Fibroblast of skin of back (primary cell): Measurements from ENCODE around the gene CCDC144A.
"Not testable (repeated sequence)": the region's sequence is repeated elsewhere in the genome, so short reads cannot be mapped to it uniquely, and the experiment has no call there.

ENCODE experiments used
- DNase-seq: peaks from one replicate; pipeline ENCODE4 v3.0.0-alpha.2; 2013

The CCDC144A gene

DNA sequence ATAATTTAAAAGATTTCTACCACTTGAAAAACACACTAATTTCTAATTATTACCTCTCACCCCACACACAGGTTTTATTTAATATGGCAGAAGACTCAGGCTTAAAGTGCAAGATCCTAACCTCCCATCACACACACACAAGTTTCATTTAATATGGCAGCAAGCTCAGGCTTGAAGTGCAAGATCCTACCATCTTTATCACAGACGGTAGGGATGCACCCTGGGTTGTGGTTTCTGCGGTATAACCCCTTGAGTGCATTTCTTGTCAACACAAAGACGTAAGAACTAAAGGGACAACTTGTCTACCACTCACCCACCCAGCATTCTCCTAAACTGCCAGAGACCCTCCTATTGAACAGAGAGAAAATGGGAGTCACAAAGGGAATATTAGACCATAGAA is 68.1 kb downstream of the CCDC144A start:
- not testable (repeated sequence) for DNase-seq

DNA sequence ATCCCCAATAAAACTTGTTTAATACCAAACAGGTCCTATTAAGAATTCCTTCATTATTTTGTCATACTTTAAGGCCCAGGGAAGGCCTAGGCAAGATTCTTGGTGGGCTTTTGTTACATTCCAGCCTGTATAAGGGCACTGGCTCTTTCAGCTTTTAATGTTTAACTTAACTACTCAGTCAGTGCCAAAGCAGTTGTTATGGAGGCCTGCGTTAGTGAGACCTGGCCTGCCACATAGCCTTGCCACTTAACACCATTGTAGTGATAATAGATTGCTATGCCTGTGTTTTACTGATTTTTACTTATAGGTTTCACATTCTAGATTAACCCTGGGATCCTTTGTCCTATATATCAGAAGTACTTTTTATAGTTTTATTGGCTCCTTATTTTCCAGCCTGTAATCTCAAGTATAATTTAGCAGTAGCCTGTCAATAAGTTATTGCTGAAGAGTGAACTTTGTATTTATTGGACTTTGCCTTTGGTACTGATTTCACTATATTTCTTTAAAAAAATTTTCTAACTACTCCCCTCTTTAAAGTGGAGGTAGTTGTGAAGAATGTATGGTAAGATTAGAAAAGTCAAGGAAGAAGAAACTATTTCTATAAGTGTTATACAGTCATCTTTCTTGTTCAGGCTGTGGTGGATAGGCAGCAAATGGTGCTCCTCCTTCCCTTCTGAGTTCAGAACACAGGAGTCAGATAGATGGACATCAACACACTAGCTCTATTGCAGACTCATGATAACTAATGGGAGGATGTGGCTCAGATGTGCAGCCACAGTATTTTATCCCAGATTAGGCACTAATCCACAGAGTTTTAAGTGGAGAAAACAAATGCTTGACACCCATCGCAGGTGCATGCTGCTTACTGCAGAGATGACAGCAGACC is 78.5 kb downstream of the CCDC144A start:
- DNase-seq, result not testable (repeated sequence)

DNA sequence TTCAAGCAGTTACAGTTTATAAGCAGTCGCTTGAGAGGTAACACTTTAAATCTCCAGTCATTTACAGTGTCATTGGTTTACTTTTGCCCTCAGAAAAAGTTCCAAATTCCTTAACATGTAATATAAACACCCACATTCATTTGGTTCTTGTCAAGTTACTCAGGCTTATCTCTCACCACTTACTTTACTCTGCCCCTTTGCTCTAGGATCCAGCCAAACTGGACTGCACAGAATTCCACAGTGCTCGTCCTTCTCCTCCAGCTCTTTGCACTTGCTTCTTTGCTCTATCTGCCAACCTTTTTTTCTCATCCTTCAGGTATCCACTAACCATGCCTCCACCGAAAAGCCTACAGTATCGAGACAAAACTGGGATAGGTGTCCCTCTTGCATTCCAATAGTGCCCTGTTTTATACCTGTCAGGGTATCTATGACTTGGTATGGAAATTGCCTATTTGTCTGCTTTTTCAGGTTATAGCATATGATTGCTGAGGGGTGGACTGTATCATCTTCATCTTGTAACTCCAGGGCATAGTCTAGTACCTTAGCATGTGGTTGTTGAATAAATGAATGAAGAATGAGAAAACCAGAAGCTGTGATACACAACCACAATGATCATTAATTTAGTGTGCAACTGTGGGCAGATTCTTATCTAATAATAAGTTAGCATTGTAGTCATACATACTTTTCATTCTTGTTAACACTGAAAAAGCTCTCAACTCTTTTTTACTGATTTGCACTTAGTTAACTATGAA is 82.5 kb downstream of the CCDC144A start:
- DNase-seq, result not testable (repeated sequence)

DNA sequence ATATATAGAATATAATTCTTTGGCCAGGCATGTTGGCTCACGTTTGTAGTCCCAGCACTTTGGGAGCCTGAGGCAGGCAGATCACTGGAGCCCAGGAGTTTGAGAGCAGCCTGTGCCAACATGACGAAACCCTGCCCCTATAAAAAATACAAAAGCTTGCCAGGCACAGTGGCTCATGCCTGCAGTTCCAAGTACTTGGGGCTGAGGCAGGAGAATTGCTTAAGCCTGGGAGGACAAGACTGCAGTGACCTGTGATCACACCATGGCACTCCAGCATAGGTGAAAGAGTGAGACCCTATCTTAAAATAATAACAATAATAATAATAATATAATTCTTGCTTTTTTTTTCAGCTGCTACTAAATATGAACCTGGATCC is 83.1 kb downstream of the CCDC144A start:
- not testable (repeated sequence) for DNase-seq

DNA sequence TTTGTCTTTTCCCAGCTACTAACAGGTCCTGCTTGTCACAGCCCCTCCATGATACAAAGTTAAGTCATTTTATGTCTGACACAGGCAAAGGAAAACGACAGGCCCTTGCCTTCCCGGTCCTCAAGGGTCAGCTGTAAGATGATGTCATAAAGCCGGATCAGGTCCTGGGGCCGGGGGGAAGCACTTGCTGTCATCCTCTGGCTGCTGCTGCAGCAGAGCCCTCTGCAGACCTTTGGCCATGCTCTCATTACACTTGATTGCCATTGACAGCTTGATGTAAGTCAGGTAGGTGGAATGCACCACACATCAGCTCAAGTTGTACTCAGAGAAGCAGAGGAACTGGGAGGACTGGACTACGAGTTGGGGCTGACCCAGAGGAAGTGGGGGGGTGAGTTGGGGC is 97.8 kb downstream of the CCDC144A start:
- DNase-seq, result not testable (repeated sequence)

DNA sequence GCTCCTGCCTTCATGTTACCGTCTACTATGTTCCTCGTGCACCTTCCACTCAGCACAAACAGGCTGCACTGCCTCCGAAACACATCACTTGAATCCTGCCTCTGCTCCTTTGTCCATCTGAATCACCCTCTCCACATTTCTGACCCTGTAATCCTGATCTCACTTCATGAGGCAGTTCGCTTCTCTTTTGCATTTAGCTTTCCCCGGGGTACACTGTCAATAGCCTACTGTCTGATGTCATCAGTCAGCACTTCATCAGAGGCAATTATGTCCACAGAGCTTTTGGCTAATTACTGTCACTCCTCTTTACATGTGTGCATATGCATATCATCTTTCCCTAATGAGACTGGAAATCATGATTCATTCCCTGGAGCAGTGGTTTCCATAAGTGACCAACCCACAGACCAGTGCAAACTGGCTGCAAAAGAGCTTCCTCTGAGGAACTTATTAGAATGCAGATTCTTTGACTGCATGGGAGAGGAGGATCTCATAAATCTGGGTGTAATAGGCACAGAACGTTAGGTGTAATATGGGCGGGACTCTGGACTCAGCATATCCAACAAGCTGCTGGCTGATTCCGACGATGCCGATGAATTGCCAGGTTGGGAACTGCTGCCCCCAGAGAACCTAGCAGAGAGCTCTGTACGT is 99.0 kb downstream of the CCDC144A start:
- DNase-seq, result not testable (repeated sequence)

DNA sequence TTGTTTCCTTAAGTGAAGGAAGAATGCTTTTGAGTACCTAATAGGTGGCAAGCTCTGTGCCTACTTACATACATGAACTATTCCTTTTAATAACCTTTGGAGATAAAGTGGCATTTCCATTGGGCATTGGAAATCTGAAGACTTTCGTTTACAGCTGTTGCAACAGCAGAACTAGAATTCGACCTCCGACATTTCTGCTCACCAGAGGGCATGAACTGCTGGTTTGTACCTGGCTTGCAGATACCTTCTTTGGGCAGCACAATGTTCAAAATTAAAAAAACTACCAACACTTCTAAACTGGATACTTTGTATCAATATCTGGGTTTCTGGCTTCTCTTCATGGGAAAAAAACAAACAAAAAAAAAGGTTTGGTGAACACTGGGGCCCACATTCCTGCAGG is 99.6 kb downstream of the CCDC144A start:
- DNase-seq, result not testable (repeated sequence)

DNA sequence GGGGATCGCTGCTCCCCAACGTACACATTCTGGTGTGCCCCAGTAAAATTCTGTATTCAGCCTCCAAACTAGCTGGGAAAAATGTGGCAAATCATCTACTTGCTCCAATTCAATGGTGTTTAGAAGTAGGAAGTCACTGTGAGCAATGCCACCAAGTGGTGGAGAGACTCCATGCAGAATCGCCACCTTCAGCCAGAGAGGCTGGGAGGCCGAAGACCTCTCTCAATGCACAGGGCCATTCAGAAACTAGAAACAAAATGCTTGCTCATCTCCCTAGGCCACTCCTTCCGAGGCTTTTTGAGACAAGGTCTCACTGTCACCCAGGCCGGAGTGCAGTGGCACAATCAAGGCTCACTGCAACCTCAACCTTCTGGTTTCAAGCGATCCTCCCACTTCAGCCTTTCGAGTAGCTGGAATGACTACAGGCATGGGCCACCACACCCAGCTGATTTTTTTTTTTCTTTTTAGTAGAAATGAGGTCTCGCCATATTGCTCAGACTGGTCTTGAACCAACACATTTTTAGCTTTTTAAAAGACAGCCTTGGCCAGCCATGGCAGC is 100.4 kb downstream of the CCDC144A start:
- not testable (repeated sequence) for DNase-seq

DNA sequence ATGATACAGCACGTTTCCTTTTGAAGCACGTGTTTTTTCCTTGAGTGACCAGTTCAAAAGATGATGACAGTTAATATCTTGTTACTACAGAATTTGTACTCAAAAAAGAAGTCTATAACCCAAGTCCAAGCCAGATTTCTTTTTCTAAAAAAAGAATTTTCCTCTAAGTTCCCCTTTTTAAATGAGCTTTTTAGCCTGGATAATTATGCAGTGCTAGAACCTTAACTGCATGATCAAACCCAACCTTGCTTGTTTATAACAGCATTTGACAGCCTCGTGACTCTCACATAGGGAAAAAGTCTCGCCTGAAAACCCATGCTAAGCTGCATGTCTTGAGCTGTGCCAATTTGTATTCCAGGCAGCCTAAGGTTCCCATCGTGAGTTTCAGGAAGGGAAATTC is 104.2 kb downstream of the CCDC144A start:
- not testable (repeated sequence) for DNase-seq

DNA sequence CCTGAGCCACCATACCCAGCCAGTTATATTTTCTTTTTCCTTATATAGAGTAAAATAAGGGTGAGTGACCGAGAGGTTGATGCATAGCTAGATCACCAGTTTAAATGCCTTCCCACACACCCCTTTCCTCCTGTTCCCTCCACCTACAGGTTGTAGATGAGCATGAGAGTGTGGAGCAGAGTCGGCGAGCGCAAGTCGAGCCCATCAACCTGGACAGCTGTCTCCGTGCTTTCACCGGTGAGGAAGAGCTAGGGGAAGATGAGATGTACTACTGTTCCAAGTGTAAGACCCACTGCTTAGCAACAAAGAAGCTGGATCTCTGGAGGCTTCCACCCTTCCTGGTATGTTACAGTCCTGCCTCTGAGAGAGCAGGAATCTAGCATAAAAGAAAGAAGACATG is 105.9 kb downstream of the CCDC144A start:
- not testable (repeated sequence) for DNase-seq

DNA sequence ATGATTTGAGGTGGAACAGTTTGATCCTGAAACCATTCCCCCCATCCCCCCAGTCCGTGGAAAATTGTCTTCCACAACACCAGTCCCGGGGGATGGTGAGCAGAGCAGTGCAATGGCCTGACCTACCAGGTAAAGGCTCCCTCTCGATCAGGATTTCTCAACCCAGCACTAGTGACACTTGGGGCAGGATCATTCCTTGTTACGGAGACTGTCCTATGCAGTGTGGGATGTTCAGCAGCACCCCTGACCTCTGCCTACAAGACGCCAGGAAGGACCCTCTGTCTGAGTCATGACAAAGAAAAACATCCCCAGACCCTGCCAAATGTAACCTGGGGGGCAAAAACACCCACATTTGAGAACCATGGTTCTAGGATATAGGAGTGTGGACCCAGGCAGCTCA is 114.8 kb downstream of the CCDC144A start:
- DNase-seq, result not testable (repeated sequence)

DNA sequence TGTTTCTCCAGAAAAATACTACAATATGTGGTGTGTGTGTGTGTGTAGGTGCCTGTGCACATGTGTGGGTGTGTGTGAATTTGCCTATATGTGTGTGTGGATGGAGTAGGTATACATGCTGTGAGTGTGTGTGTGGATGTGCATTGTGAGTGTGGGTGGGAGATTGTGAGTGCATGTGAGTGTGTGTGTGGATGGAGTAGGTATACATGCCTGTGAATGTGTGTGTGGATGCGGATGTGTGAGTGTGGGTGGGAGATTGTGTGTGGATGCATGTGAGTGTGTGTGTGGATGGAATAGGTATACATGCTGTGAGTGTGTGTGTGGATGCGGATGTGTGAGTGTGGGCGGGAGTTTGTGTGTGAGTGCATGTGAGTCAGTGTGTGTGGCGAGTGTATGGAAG is 116.6 kb downstream of the CCDC144A start:
- DNase-seq, result not testable (repeated sequence)

DNA sequence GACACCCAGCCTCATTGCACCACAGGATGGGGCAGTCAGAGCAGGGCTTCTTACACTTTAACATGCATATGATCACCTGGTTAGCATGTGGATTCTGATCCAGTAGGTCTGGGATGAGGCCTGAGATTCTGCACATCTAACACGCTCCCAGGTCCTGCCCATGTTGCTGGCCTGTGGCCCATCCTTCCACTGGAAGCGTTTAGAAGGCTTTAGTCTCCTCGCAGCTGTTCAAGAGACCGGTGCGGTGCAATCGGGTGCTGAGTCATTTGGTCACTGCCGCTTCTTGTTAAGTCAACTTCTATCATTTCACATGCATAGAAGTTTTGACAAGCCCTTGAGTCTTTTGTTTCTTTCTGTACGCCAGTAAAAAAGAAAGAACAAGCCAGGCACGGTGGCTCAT is 117.6 kb downstream of the CCDC144A start:
- DNase-seq, result not testable (repeated sequence)

DNA sequence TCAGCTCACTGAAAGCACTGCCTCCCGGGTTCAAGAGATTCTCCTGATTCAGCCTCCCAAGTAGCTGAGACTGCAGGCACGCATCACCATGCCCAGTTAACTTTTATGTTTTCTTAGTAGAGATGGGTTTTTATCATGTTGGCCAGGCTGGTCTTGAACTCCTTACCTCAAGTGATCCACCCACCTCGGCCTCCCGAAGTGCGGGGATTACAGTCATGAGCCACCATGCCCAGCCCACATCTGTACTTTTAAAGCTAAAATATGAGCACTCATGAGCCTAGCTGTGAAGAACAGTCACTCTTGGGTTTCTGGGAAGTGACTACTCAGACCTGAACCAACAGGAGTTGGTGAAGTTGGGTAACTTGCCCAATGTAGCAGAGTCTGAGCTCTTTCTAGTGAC is 120.2 kb downstream of the CCDC144A start:
- not testable (repeated sequence) for DNase-seq

DNA sequence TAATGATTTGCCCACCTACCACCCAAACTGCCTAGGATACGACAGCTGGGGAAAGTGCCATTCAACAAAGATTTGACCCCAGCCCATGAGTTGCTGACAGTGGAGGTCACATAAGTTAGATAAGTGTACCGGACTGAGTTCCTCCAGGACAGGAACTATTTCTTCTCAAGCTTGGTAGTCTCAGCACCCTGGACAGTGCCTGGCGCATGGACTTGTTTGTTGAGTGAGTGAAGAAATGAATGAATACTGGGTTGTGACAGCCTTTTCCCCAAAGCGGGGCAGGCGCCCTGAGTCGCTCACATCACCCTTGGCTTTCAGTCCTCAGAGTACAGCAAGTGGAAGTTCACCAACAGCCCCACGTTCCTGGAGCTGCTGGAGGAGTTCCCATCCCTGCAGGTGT is 122.1 kb downstream of the CCDC144A start:
- DNase-seq, result peak; percentile 17

DNA sequence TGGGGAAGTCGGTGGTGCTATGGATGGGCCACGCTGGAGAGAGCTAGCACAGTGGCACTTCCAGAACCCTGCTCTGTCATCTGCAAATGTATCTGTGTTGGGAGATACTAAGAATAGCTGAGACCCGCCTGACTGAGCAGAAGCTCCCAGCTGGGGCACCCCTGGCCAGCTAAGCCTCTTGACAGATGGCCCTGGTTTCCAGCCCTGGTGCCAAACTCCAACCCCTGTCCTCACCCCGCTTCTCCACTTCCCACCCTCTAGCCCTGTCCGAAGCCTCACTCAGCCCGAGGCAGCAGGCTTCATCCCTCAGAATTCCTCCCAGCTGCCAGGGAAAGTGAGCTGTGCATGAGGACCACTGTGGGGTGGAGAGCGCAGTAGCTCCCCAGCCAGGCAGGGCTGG is 124.4 kb downstream of the CCDC144A start:
- DNase-seq, result no peak

DNA sequence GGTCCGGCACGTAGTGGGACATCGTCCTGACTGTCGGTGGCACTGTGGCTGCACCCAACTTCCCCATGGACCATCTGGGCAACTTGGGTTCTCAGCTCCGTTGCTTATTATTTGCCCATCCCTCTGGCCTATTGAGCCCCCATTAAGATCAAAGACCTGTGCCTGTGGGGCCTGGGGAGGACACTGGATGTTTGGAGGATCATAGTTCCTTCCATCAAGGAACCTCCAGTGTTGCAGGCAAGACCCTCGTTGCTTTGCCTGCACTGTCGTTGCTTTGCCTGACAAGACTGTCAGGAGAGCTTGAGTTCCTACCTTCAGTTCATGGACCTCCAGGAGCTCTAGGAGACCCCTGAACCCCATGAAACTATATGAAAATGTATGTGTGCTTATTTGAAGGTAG is 127.2 kb downstream of the CCDC144A start:
- no peak for DNase-seq

DNA sequence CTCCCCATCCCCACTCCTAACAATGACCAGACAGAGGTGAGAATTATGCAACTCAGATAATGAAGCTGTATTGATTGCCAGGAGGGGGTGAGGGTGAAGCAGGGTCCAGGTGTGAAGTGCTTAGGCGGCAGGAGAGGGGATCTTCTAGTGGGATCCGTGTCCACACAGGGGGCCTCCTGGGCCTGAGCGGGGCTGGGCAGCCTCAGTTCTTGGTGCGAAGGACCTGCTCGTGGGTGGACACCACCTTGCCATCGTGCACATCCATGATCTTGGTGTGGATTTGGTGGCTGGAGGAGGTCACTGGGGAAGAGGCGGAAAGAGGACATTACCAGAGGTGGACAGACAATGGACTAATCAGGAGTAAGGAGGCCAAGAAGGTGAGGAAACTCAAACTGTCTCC is 127.9 kb downstream of the CCDC144A start:
- DNase-seq, result not testable (repeated sequence)

DNA sequence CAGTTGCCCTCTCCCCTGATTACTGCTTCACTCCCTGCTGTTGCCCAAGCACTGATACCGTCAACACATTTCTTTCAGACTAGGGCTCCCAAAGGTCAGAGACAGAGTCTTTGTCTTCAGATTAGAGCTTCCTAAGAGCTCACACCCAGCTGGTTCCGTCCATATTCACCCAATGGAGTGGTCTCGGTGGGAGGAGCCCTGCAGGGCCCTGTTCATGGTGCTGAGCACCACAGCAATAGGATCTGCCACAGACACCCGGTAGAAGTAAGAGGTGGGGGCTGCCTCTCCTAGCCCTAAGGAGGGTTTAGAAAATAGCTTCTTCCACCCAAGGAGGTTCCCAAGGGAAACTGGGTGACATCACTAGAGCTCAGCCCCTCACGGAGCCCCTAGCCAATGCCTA is 128.3 kb downstream of the CCDC144A start:
- DNase-seq, result no peak

DNA sequence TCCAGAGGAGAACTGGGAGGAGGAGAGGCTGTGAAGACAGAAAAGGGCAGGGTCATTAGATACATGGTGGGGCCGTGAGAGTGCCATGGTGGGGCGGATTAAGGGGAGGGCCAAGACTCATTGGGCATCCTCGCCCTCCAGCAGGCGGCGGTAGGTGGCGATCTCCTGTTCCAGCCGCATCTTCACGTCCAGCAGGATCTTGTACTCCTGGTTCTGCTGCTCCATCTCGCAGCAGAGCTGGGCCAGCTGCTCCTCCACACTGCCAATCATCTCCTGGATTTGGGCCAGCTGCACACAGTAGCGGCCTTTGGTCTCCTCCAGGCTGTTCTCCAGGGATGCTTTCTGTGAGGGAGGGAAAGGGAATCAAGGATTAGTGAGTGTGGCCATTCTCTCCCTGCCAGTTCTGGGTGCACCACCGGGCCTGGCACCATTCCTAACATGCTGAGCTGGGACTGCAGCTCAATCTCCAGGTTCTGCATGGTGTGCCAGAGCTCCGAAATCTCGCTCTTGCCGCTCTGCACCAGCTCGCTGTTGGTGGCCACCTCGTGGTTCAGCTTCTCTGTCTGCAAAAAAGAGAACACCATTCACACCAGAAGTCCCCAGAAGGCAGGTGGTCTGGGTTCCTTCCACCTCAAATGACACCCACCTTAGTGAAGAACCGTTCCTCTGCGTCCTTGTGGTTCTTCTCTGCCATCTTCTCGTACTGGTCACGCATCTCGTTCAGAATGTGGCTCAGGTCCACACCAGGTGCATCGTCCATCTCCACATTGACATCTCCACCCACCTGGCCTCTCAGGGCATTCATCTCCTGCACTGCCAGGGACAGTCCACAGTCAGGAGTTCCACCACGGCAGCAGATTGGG is 129.0 kb downstream of the CCDC144A start:
- DNase-seq, result no peak

DNA sequence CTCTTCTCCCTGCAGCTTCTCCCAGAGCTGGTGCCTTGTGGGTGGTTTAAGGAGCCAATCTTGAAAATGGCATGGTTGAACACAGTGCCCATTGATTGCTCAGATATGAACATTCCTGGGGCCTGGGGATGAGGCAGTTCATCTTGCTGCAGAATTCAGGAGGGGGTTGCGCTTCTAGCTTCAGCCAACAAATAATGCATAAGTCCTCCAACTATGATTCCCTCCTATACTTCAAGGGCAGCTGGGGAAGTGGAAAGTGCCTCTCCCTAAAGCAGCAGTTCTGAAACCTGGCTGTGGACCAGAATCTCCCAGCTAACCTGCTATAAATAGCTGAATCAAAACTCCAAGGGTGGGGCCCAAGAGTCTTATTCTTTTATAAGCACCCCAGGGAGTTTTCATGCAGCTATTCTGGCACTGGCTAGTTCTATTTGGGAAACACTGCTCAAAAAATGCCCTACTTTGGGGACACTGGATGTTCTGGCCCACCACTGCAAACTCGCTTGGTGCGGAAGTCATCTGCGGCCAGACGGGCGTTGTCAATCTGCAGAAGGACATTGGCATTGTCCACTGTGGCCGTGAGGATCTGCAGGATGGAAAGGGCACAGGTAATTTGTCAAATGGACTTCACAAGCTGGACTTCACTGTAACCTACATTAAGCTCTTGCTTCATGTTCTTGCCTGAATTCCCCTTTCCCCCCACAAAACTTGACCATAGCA is 130.3 kb downstream of the CCDC144A start:
- no peak for DNase-seq
